Thyroid gland (tissue), 4 donors: Measurements from ENCODE around the gene ABCA3. TPM values are rescaled to one million over a fixed set of nuclear protein-coding genes. Genes with fewer than 3 reads are reported as not detected.

Source experiments
- DNase-seq, 2 donors: peaks; one replicate each; pipeline ENCODE4 v3.0.0-alpha.2; 2019
- H3K27ac ChIP-seq, 3 donors: fragments of 200-600 bp; sonication (generic); 1 replicate in 2 of 3; 2 replicates in 1 of 3; pipeline ENCODE4 v1.5.1; 2016 to 2019; ENCODE audit warnings: mild to moderate bottlenecking in 1 of 3, moderate library complexity in 1 of 3
- H3K27me3 ChIP-seq: fragments of 200-600 bp; sonication (generic); one replicate; pipeline ENCODE4 v1.5.1; 2019
- H3K36me3 ChIP-seq, 2 donors: fragments of 200-600 bp; sonication (generic); one replicate each; pipeline ENCODE4 v1.5.1; 2016 to 2019
- H3K4me1 ChIP-seq, 2 donors: fragments of 200-600 bp; sonication (generic); one replicate each; pipeline ENCODE4 v1.5.1; 2017 to 2019
- H3K4me3 ChIP-seq, 3 donors: fragments of 200-600 bp; sonication (generic); replicated peaks in 1 of 3; 1 replicate in 2 of 3; 2 replicates in 1 of 3; pipeline ENCODE4 v1.5.1; 2016; ENCODE audit warnings: mild to moderate bottlenecking in 1 of 3
- H3K9me3 ChIP-seq: fragments of 200-600 bp; sonication (generic); one replicate; pipeline ENCODE4 v1.5.1; 2017
- POLR2A ChIP-seq, 2 donors: fragments of 450-650 bp; IDR thresholded peaks; one replicate each; pipeline ENCODE4 v1.6.1; 2017; ENCODE audit warnings: antibody characterized with exemption in 2 of 2, mild to moderate bottlenecking in 2 of 2, moderate library complexity in 1 of 2
- WGBS, 2 donors: methylation state at CpG; one replicate each; pipeline ENCODE4 v1.1.5; 2017; 5-methylcytosine and 5-hydroxymethylcytosine counted together
- intact Hi-C: fragments of 100-400 bp; cut with DNase I; formaldehyde crosslinking; loops from one replicate; pipeline ENCODE4 v1.15.1; 2023
- total RNA-seq, 4 donors: library from RNA; depleted of rRNA; stranded (reverse); fragments of >200 nt; gene quantifications; one replicate each; pipeline ENCODE4 v1.2.3, GENCODE V29; 2016
- TF ChIP-seq, protein P1 (sequence below), 6 experiments: fragments of 200-600 bp in 3 of 6; fragments of 450-650 bp in 3 of 6; sonication (generic) in 3 of 6; IDR thresholded peaks; one replicate each; pipeline ENCODE4 v1.5.1; 2016 to 2019; ENCODE audit warnings: antibody characterized with exemption in 6 of 6, mild to moderate bottlenecking in 2 of 6, inconsistent platforms in 1 of 6, moderate library complexity in 1 of 6

ABCA3 gene
- total RNA-seq, 4 donors from 2014 or later = 36.5 to 66.7 (median 60.4) TPM

DNA sequence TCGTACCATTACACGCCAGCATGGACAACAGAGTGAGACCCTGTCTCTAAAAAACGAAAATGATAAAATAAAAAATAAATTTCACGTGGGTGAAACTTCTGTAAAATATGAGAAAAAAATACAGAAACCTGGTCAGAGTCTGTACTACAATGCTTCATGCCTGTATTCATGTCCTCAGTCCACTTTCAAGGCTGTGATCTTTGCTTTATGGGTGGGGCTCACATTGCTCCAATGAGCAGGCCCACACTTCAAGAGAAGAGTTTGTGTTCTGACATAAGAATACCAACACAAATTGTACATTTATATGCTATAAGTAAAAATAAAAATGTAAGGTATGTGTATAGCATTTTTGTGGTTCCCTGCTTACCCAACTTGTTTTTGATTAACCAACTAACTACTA lies 32.2 kb upstream of the ABCA3 start:
- no peak overlapping the region for H3K4me3 ChIP-seq
- WGBS, 2 donors = 83 to 87% methylated on average over 4 of the region's 4 CpGs
- no peak overlapping the region for H3K27ac ChIP-seq
- H3K36me3 ChIP-seq = no peaks in the 10 kb centered on the region
- intact Hi-C loops = no loop called here
- no peaks in the 10 kb centered on the region for H3K9me3 ChIP-seq
- no peak for DNase-seq
- no peak for TF ChIP-seq POLR2A (IDR thresholded peaks at IDR 0.05)
- TF ChIP-seq, protein P1, sequence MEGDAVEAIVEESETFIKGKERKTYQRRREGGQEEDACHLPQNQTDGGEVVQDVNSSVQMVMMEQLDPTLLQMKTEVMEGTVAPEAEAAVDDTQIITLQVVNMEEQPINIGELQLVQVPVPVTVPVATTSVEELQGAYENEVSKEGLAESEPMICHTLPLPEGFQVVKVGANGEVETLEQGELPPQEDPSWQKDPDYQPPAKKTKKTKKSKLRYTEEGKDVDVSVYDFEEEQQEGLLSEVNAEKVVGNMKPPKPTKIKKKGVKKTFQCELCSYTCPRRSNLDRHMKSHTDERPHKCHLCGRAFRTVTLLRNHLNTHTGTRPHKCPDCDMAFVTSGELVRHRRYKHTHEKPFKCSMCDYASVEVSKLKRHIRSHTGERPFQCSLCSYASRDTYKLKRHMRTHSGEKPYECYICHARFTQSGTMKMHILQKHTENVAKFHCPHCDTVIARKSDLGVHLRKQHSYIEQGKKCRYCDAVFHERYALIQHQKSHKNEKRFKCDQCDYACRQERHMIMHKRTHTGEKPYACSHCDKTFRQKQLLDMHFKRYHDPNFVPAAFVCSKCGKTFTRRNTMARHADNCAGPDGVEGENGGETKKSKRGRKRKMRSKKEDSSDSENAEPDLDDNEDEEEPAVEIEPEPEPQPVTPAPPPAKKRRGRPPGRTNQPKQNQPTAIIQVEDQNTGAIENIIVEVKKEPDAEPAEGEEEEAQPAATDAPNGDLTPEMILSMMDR (IDR thresholded peaks at IDR 0.05) = no peak
- no peaks in the 10 kb centered on the region for H3K4me1 ChIP-seq
- no peaks in the 10 kb centered on the region for H3K27me3 ChIP-seq

DNA sequence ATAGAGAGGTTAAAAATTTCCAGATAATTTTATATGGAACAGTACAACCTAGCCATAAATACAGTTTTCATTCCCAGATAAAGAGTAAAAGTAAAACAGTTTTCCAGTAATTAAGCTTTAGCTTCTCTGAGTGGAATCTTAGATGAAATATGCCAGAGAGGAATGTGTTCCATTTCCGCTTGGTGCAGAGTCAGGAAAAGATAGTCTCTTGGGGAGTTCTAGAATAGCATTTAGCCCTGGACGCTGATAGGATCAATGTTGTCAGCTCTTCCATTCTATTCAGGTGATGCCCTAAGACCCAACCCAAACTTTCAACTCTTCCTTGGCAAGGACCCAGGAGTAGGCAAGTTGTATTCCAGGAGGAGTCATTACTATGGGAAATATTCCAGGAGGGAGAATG lies 30.9 kb upstream of the ABCA3 start:
- no peak for TF ChIP-seq POLR2A (IDR thresholded peaks at IDR 0.05)
- TF ChIP-seq, protein P1 (IDR thresholded peaks at IDR 0.05) = no peak
- Histone ChIP-seq H3K27ac (no peak overlapping the region), H3K36me3 (no peaks in the 10 kb centered on the region), H3K4me3 (no peak overlapping the region), H3K4me1 (no peaks in the 10 kb centered on the region), H3K27me3 (no peaks in the 10 kb centered on the region), H3K9me3 (no peaks in the 10 kb centered on the region)
- DNase-seq = no peak
- intact Hi-C loops = no loop called here
- 51 to 56% methylated on average over 2 of the region's 2 CpGs for WGBS, 2 donors

DNA sequence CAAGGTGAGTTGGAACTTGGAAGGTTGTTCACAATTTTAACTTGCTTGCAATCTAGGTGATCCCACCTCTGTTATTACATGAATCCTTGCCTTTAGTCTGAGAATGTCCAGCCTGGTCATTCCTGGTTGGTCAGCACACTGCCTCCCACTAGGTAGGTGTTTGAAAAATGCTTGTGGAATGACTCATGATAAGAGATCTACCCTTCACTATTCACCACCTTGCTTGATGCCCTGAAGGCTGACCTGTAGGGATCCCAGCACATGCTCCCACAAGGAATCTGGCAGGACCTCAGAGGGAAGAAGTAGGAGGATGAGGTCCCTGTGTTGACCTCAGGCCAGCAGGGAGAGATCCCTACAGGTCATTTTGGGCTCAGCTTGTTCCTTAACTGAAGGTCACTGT lies 30.2 kb upstream of the ABCA3 start:
- no peak for DNase-seq
- Histone ChIP-seq H3K27me3 (no peaks in the 10 kb centered on the region), H3K36me3 (no peaks in the 10 kb centered on the region), H3K4me3 (no peak overlapping the region), H3K27ac (no peak overlapping the region), H3K9me3 (no peaks in the 10 kb centered on the region), H3K4me1 (no peaks in the 10 kb centered on the region)
- TF ChIP-seq, protein P1 (IDR thresholded peaks at IDR 0.05) = no peak
- no peak for TF ChIP-seq POLR2A (IDR thresholded peaks at IDR 0.05)
- intact Hi-C loops = no loop called here

DNA sequence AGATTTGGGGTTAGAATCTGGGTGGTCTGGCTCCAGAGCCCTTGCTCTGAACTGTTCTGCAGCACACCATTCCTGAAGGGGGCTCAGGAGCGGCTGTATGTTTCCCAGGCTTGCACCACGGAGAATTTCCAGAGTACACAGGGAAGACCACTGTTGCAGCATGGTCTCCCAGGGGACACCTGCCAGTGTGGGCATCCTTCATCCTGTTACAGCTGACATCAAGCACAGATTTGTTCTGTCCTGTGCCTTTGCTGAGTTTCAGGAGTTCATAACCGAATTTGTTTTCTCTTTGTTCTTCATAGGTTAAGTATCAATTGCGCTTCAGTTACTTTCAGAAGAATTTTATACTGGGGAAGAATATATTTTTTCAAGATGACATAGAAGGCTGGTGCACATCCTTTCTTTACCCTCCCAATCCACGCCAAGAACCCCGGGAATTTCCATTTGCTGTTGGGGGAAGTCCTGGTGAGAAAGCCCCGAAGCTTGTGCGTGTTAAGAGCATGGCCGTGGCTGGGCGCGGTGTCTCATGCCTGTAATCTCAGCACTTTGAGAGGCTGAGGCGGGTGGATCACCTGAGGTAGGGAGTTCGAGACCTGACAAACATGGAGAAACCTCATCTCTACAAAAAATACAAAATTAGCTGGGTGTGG lies 26.3 kb upstream of the ABCA3 start:
- no peak overlapping the region for H3K27ac ChIP-seq
- H3K4me1 ChIP-seq = peaks cover 0 to 9% of the 10 kb centered on the region in 2 donors
- DNase-seq = no peak
- no peak overlapping the region for H3K4me3 ChIP-seq
- intact Hi-C loops = no loop called here
- no peaks in the 10 kb centered on the region for H3K27me3 ChIP-seq
- 90 to 92% methylated on average over 13 of the region's 13 CpGs for WGBS, 2 donors
- no peaks in the 10 kb centered on the region for H3K9me3 ChIP-seq
- H3K36me3 ChIP-seq = no peaks in the 10 kb centered on the region
- TF ChIP-seq POLR2A (IDR thresholded peaks at IDR 0.05) = no peak
- TF ChIP-seq, protein P1 (IDR thresholded peaks at IDR 0.05) = no peak

DNA sequence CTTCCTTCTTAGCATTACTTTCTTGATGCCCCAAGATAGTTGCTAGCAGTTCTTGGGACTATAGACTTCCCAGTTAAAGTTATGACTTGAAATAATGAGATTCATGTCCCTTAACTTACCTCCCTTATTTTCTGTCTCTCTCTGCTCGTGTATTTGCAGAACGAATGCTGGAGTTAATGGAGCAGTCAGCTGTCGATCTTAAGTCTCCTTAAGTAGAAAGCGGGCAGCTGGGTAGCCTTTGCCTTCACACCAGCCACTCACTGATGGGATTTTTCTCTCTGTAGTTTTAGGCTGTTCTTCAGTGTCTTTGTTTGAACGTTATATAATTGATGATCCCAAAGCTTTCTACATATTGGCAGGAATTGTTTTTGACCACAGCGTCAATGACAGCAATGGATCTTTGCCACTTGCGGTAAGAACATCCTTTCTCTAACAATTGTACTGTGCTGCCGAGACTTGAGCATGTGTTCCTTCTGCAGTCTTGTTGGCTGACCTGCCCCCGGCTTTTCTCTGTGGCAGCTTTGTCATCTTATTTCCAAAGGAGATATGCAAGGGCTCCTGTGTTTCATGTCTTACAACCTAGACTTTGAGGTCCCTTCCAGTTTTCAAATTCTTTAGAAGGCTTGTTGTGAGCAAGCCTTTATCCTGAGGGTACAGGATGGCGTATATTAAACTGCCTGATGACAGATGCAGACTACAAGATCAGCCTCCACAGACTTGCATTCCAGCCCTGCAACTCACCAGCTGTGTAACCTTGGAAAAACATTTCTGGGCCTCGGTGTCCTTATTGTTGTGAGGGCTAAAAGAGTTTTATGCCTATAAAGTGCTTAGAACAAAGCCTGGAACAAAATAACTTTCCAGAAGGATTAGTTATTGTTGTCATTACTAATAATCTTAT lies 25.1 kb upstream of the ABCA3 start:
- H3K9me3 ChIP-seq = no peaks in the 10 kb centered on the region
- intact Hi-C loops = no loop called here
- no peak for TF ChIP-seq POLR2A (IDR thresholded peaks at IDR 0.05)
- TF ChIP-seq, protein P1 (IDR thresholded peaks at IDR 0.05) = no peak
- peaks cover 0 to 9% of the 10 kb centered on the region in 2 donors for H3K4me1 ChIP-seq
- no peaks in the 10 kb centered on the region for H3K27me3 ChIP-seq
- H3K36me3 ChIP-seq = no peaks in the 10 kb centered on the region
- no peak overlapping the region for H3K27ac ChIP-seq
- DNase-seq = no peak
- WGBS, 2 donors = 55 to 56% methylated on average over 11 of the region's 11 CpGs
- H3K4me3 ChIP-seq = no peak overlapping the region
